Suppressor macrophage treated with lipopolysaccharide for 1 hour (primary cell): ENCODE data around the gene JARID2.
"Not testable (repeated sequence)": the region's sequence is repeated elsewhere in the genome, so short reads cannot be mapped to it uniquely, and the experiment has no call there.

Source experiments
- DNase-seq, 3 donors: peaks; one replicate each; pipeline ENCODE4 v3.0.0-alpha.2; 2020 to 2022

The JARID2 gene

GRCh38 chr6:15405129-15406068 lies 159.5 kb downstream of the JARID2 start:
- DNase-seq, result no peak

GRCh38 chr6:15406452-15406851 lies 160.6 kb downstream of the JARID2 start:
- DNase-seq, result no peak

GRCh38 chr6:15408008-15408407 lies 162.1 kb downstream of the JARID2 start:
- DNase-seq, result no peak

- DNase-seq, result no peak
Observed at GRCh38 chr6:15408758-15409157, 162.9 kb downstream of the JARID2 start.

- DNase-seq, result no peak
Observed at GRCh38 chr6:15409301-15410125, 163.6 kb downstream of the JARID2 start.

- DNase-seq, result no peak
Observed at GRCh38 chr6:15410126-15410391, 164.2 kb downstream of the JARID2 start.

- no peak for DNase-seq
Observed at GRCh38 chr6:15410752-15411151, 164.9 kb downstream of the JARID2 start.

- DNase-seq, result no peak
Observed at GRCh38 chr6:15411766-15412165, 165.9 kb downstream of the JARID2 start.

GRCh38 chr6:15412767-15413166 lies 166.9 kb downstream of the JARID2 start:
- no peak for DNase-seq

- peak in 1 of 3 donors; percentile 46 for DNase-seq
Observed at GRCh38 chr6:15413466-15414234, 167.8 kb downstream of the JARID2 start.

- DNase-seq, result peak in 2 of 3 donors; percentile 51 to 59
Observed at GRCh38 chr6:15414235-15414612, 168.4 kb downstream of the JARID2 start.

GRCh38 chr6:15415622-15416021 lies 169.8 kb downstream of the JARID2 start:
- not testable (repeated sequence) for DNase-seq

- DNase-seq, result no peak
Observed at GRCh38 chr6:15416932-15417509, 171.2 kb downstream of the JARID2 start.

GRCh38 chr6:15417811-15418210 lies 171.9 kb downstream of the JARID2 start:
- peak; percentile 60 to 72 (median 65) for DNase-seq

- DNase-seq, result no peak
Observed at GRCh38 chr6:15419493-15419892, 173.6 kb downstream of the JARID2 start.

GRCh38 chr6:15420959-15421438 lies 175.1 kb downstream of the JARID2 start:
- peak; percentile 46 to 76 (median 66) for DNase-seq

- DNase-seq, result no peak
Observed at GRCh38 chr6:15421945-15422733, 176.3 kb downstream of the JARID2 start.

GRCh38 chr6:15423286-15423993 lies 177.6 kb downstream of the JARID2 start:
- DNase-seq, result no peak

GRCh38 chr6:15425947-15426346 lies 180.1 kb downstream of the JARID2 start:
- DNase-seq, result no peak

- DNase-seq, result no peak
Observed at GRCh38 chr6:15426395-15426794, 180.5 kb downstream of the JARID2 start.

GRCh38 chr6:15426901-15427300 lies 181.0 kb downstream of the JARID2 start:
- DNase-seq, result no peak
